HEK293 (cell line): ENCODE measurements around the gene ECM2.

Source experiments
- ZBTB1 ChIP-seq: fragments of 450-650 bp; formaldehyde crosslinking; IDR thresholded peaks from 2 replicates; pipeline ENCODE4 v1.5.1; 2016; ENCODE audit warnings: missing biosample characterization, missing genetic modification characterization
- ZBTB7A ChIP-seq: fragments of 450-650 bp; formaldehyde crosslinking; IDR thresholded peaks from 2 replicates; pipeline ENCODE4 v1.5.1; 2016; ENCODE audit warnings: low read depth, missing biosample characterization, missing genetic modification characterization
- ZNF133 ChIP-seq: fragments of 450-650 bp; formaldehyde crosslinking; IDR thresholded peaks from 2 replicates; pipeline ENCODE4 v1.5.1; 2016; ENCODE audit warnings: missing biosample characterization, missing genetic modification characterization
- ZNF23 ChIP-seq: fragments of 450-650 bp; formaldehyde crosslinking; IDR thresholded peaks from 2 replicates; pipeline ENCODE4 v1.5.1; 2016; ENCODE audit warnings: missing biosample characterization, missing genetic modification characterization, borderline replicate concordance
- ZNF302 ChIP-seq: fragments of 450-650 bp; formaldehyde crosslinking; IDR thresholded peaks from 2 replicates; pipeline ENCODE4 v1.5.1; 2016; ENCODE audit warnings: missing biosample characterization, missing genetic modification characterization, low read depth
- TF ChIP-seq, protein P1 (sequence below): fragments of 450-650 bp; formaldehyde crosslinking; IDR thresholded peaks from 2 replicates; pipeline ENCODE4 v1.5.1; 2016; ENCODE audit warnings: missing biosample characterization, missing genetic modification characterization
- TF ChIP-seq, protein P2 (sequence below): fragments of 450-650 bp; formaldehyde crosslinking; IDR thresholded peaks from 2 replicates; pipeline ENCODE4 v1.5.1; 2016; ENCODE audit warnings: missing biosample characterization, missing genetic modification characterization

DNA sequence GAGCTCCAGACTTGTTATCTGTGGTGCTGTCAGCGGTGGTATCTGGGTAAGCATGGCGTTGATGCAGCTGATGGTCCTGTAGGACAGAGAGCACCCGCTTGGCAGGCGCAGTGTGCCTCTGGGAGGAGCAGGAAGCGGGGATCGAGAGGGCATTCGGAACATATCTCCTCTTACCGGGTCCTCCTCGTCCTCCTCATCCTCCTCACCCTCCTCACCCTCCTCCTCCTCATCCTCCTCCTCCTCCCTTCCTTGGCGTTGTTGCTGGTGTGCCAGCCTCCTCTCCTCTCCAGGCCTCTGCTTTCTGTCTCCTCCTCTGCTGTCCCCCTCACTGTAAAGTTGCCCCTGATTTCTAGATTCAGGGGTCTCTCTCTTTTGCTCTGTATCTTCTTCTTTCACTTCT lies 21.2 kb downstream of the ECM2 start:
- TF ChIP-seq ZNF133 (tag by site-specific recombination) (no peak), ZNF23 (tag by site-specific recombination) (no peak), ZNF302 (no peak), ZBTB1 (no peak), ZBTB7A (no peak)
- TF ChIP-seq, protein P1, sequence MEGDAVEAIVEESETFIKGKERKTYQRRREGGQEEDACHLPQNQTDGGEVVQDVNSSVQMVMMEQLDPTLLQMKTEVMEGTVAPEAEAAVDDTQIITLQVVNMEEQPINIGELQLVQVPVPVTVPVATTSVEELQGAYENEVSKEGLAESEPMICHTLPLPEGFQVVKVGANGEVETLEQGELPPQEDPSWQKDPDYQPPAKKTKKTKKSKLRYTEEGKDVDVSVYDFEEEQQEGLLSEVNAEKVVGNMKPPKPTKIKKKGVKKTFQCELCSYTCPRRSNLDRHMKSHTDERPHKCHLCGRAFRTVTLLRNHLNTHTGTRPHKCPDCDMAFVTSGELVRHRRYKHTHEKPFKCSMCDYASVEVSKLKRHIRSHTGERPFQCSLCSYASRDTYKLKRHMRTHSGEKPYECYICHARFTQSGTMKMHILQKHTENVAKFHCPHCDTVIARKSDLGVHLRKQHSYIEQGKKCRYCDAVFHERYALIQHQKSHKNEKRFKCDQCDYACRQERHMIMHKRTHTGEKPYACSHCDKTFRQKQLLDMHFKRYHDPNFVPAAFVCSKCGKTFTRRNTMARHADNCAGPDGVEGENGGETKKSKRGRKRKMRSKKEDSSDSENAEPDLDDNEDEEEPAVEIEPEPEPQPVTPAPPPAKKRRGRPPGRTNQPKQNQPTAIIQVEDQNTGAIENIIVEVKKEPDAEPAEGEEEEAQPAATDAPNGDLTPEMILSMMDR = no peak
- TF ChIP-seq, protein P2, sequence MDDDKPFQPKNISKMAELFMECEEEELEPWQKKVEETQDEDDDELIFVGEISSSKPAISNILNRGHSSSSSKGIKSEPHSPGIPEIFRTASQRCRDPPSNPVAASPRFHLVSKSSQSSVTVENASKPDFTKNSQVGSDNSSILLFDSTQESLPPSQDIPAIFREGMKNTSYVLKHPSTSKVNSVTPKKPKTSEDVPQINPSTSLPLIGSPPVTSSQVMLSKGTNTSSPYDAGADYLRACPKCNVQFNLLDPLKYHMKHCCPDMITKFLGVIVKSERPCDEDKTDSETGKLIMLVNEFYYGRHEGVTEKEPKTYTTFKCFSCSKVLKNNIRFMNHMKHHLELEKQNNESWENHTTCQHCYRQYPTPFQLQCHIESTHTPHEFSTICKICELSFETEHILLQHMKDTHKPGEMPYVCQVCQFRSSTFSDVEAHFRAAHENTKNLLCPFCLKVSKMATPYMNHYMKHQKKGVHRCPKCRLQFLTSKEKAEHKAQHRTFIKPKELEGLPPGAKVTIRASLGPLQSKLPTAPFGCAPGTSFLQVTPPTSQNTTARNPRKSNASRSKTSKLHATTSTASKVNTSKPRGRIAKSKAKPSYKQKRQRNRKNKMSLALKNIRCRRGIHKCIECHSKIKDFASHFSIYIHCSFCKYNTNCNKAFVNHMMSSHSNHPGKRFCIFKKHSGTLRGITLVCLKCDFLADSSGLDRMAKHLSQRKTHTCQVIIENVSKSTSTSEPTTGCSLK (tag by site-specific recombination) = no peak
